NCI-H1105 (cell line): ENCODE data around the gene IFRD2.
"Not testable (repeated sequence)": the region's sequence is repeated elsewhere in the genome, so short reads cannot be mapped to it uniquely, and the experiment has no call there.

Experiments
- DNase-seq: peaks from one replicate; lab custom pipeline; 2025; lab: John Stamatoyannopoulos, UW

IFRD2 gene

DNA sequence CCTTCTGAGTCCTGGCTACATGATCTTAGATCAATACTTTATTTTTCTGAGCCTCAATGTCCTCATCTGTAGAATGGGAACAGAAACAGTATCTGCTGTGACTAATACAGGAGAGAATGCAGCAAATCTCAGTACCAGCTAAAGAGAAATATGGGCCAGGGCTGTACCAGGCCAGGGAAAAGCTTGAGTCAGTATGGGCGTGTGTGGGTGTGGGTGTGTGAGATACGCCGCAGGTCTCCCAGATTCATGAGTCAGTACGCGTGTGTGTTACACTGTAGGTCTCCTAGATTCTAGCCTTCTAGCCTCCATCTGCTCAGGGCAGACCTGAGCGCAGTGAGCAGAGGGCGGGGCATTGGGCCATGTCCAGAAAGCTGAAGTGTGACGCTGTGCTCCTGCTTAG is 41.0 kb downstream of the IFRD2 start:
- DNase-seq: no peak

GRCh38 chr3:50250514-50250913 is 41.7 kb downstream of the IFRD2 start:
- no peak for DNase-seq

DNA sequence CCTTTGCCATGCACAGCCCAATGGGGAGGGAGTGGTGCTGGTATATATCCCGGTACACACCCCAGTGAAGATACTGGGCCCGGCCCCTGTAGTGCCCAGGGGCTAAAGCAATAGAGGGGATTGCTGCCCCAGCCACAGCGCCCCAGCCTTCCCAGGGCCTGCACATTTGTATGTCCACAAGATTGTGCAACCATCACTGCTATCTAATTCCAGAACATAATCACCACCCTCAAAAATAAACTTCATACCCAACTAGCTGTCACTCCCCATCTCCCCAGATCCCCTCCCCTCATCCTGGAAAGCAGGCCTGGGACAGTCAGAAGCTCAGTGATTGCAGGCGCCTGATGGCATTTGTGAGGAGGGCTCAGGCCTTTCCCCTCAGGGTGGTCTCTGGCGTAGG is 42.8 kb downstream of the IFRD2 start:
- no peak for DNase-seq

DNA sequence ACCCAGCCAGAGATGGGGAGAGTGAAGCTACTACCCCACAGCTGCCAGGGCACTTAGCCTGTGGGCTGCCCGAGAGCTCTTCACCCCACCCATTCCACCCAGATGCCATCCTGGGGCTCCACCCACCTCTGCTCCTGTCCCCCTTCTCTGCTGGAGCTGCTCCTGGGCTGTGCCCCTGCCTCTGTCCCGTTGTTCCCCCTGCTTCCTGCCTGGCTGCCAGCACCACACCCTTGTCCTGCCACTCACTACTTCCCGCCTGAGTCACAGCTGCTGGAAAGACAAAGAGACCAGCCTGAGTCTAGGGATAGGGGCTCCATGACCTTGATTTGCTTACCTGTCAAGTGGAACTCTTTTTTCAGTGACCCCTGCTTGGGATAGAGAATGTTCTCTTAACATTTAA is 43.8 kb downstream of the IFRD2 start:
- DNase-seq: no peak

DNA sequence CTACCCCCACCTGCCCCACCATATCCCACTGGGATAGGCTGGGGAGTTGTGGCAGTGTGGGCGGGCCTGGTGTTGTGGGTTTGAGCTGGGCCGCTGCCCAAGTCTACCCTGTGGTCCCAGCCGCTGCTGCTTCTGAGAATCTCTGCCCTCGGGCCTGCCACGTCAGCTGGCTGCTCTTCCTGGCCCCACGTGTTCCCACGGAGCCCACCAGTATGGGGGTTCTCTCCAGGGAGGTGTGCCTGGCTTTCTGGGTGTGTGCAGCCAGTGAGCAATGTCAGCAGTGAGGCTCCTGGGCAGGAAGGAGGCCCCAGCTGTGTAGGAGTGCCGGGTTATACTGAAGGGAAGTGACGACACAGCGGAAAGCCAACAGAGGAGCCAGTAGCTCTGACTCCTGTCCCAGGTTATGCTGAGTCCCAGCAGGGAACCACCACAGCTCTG is 45.7 kb downstream of the IFRD2 start:
- no peak for DNase-seq

GRCh38 chr3:50245831-50246516 is 46.3 kb downstream of the IFRD2 start:
- DNase-seq: peak; percentile 66

DNA sequence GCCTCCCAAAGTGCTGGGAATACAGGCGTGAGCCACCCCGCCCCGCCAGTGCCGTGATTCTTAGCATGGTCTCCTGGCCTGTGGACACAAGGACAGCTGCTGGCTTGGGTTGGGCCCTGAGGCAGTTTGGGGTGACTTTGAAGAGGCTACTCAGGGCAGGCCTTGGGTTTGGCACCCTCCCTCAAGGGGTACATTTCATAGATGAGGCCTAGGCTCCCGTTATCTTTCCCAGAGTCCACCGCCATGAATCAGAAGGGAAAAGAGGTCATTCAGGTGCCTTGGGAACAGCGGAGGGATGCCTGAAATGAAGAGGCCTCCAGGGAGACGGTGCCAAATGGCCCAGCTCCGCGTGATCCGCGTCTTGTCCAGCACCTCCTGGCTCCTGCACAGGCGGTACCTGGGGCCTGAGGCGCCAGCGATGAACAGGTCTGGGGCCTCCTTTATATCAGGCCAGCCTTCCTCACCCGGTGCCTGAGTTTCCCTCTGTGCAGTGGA is 46.9 kb downstream of the IFRD2 start:
- no peak for DNase-seq

- DNase-seq: not testable (repeated sequence)
Observed at GRCh38 chr3:50244813-50245212, 47.4 kb downstream of the IFRD2 start.

DNA sequence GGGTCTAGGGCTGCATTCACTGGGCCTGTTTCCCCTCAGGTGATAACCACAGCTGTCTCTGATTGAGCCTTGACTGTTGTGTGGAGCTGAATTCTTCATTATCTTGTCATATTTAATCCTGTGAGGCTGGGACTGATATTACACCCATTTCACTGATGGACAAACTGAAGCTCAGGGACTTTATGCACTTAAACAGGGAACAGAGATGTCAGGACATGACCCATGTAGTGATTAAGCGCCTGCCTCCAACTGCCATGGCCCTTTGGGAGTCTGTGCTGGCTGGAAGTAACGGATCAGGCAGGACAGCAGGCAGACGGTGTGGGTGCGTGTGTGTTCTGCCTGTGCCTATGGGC is 48.7 kb downstream of the IFRD2 start:
- DNase-seq: no peak

DNA sequence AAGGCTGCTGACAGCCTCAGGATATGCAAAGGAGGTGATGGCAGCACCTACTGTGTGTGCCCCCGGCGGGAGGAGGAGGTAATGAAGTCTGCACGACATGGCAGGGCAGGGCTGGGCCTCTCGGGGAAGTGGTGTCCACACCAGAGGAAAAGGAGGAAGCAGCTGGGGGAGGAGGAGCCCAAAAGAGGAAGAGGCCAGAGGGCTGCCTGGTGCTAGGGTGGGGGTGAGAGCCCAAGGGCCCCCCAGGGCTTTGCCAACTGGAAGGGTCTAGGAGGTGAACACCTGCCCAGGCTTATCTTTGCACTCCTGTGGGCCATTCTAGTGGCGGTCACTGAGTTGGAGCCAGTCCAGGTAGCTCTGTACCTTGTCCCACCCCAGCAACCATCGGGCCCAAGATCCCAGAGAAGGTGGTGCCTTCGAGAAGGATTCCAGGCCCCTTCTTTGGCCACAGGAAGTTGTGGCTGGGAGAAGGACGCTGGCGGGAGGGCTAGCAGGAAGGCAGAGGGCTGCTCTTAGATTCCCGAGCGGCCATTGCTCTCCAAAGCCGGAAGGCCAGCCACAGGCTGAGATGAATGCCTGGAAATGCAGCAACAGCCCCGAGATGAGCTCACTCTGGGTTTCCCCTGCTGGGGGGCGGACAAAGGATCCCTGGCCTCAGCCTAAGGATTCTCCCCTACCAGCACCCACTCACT is 49.2 kb downstream of the IFRD2 start:
- no peak for DNase-seq

GRCh38 chr3:50242381-50242770 is 49.9 kb downstream of the IFRD2 start:
- no peak for DNase-seq

DNA sequence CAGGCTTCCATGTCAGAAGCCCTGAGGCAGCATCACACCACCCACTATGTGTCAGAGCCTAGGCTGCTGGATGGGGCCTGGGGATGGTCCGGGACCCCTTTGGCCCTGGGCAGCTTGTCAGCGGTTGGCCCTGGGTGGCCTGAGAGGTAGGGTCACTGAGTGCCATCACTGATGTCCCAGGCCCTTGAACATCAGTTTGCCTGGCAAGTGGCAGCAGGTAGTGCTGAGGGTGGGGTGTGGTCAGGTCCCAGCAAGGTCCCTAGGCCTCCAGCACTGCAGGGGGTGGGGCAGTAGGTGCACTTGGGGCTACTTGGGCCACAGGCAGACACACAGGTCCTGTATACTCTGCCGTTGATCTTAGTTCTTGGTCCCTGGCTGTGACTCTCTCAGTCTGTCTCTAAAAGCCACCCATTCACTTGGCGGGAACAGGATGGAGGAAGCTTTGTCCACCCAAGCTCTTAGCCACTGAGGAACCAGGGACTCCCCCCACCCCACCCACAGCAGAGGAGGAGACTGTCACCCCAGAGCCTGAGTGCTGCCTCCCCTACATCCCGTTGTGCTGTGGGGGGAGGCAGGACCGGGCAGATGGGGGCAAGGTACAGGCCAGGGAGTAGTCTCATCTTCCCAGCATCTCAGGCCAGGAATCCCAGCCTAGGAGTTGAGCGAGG is 50.4 kb downstream of the IFRD2 start:
- no peak for DNase-seq

GRCh38 chr3:50241163-50241562 is 51.1 kb downstream of the IFRD2 start:
- no peak for DNase-seq

GRCh38 chr3:50239649-50240048 is 52.6 kb downstream of the IFRD2 start:
- no peak for DNase-seq

- no peak for DNase-seq
Observed at GRCh38 chr3:50238549-50239026, 53.6 kb downstream of the IFRD2 start.

- peak; percentile 29 for DNase-seq
Observed at GRCh38 chr3:50237754-50238548, 54.3 kb downstream of the IFRD2 start.
